Caco-2 (cell line): ENCODE measurements around the gene DEK. TPM values are rescaled to one million over a fixed set of nuclear protein-coding genes. Genes with fewer than 3 reads are reported as not detected.

Source experiments
- BruUV-seq: library from RNA; stranded (reverse); fragments of 400-500 nt; replicated peaks from 2 replicates; lab custom pipeline; 2021; lab: Mats Ljungman, UMichigan
- CTCF ChIA-PET: fragments of 300-600 bp; sonication (Branson Sonifier 250); formaldehyde crosslinking; loops from one replicate; lab custom pipeline; 2022; ENCODE audit warnings: antibody characterized with exemption; lab: Charles Lee
- POLR2A ChIA-PET: fragments of 300-600 bp; sonication (Branson Sonifier 250); formaldehyde crosslinking; loops from one replicate; lab custom pipeline; 2022; ENCODE audit warnings: antibody characterized with exemption; lab: Charles Lee
- DNase-seq, 2 experiments: peaks; one replicate each; pipeline versions ENCODE4 v3.0.0 to v3.0.0-alpha.2; 2020 to 2022
- H3K27me3 ChIP-seq: replicated peaks from 2 replicates; pipeline ENCODE4 v1.6.0; 2011; ENCODE audit warnings: low read length; ENCODE audit not compliant: control insufficient read depth, insufficient read depth
- H3K36me3 ChIP-seq: 2 replicates; pipeline ENCODE4 v1.5.1; 2011; ENCODE audit warnings: low read length; ENCODE audit not compliant: control insufficient read depth, insufficient read depth
- H3K4me1 ChIP-seq: fragments of 250-450 bp; sonication (Bioruptor Pico); 2 replicates; pipeline ENCODE4 v1.5.1; 2020; ENCODE audit warnings: mild to moderate bottlenecking
- H3K4me3 ChIP-seq: 2 replicates; pipeline ENCODE4 v1.5.1; 2011; ENCODE audit warnings: low read depth, mild to moderate bottlenecking, control low read depth, low read length
- H3K9me3 ChIP-seq: fragments of 250-450 bp; sonication (Bioruptor Pico); 2 replicates; pipeline ENCODE4 v1.5.1; 2020; ENCODE audit warnings: mild to moderate bottlenecking, moderate library complexity
- H3K27ac Mint-ChIP-seq: one replicate; pipeline ENCODE4 v1.8.0; 2022; ENCODE audit warnings: mixed read lengths; ENCODE audit not compliant: unreplicated experiment
- H3K27me3 Mint-ChIP-seq: one replicate; pipeline ENCODE4 v1.8.0; 2022; ENCODE audit warnings: mixed read lengths; ENCODE audit not compliant: insufficient read depth, unreplicated experiment
- H3K36me3 Mint-ChIP-seq: one replicate; pipeline ENCODE4 v1.8.0; 2022; ENCODE audit warnings: mild to moderate bottlenecking, mixed read lengths; ENCODE audit not compliant: insufficient read depth, unreplicated experiment
- H3K4me1 Mint-ChIP-seq: one replicate; pipeline ENCODE4 v1.8.0; 2022; ENCODE audit warnings: low read depth, mixed read lengths; ENCODE audit not compliant: unreplicated experiment
- H3K4me3 Mint-ChIP-seq: one replicate; pipeline ENCODE4 v1.8.0; 2022; ENCODE audit warnings: mild to moderate bottlenecking, moderate library complexity, mixed read lengths; ENCODE audit not compliant: unreplicated experiment
- H3K9me3 Mint-ChIP-seq: one replicate; pipeline ENCODE4 v1.8.0; 2022; ENCODE audit warnings: mixed read lengths; ENCODE audit not compliant: unreplicated experiment
- intact Hi-C: fragments of 100-400 bp; cut with micrococcal nuclease; formaldehyde crosslinking; loops from one replicate; pipeline ENCODE4 v1.10.0; 2022; ENCODE audit not compliant: unreplicated experiment
- total RNA-seq: library from RNA; stranded (reverse); gene quantifications from 2 replicates; pipeline ENCODE4 v1.2.3, GENCODE V29; 2022
- TF ChIP-seq, protein P1 (sequence below), 2 experiments: fragments of 200-600 bp in 1 of 2; IDR thresholded peaks; 1 replicate in 1 of 2; 2 replicates in 1 of 2; pipeline versions ENCODE4 v1.5.1 to v1.8.0; 2011 to 2022; ENCODE audit warnings: antibody characterized with exemption in 1 of 2, control low read depth in 1 of 2, inconsistent platforms in 1 of 2, low read depth in 1 of 2, low read length in 1 of 2, mild to moderate bottlenecking in 1 of 2, moderate library complexity in 1 of 2; ENCODE audit not compliant: insufficient read depth in 1 of 2, severe bottlenecking in 1 of 2, unreplicated experiment in 1 of 2

Gene DEK
- total RNA-seq, 1 experiment from 2014 or later = 170 TPM

DNA sequence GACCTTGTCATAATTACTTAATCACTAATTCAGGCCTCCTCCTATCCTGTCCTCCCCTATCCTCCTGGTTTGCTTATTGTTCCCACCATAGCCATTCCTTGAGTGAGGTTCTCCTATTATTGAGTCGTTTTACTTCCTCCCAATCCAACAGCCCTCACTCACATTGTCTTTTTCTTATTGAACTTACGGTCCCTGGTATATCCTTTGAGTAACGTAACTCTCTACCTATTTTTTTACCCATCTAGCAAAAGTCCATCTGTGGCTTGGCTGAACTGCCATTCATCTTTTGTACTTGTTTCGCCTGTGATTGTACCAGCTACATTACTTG is 43.1 kb downstream of the DEK start:
- Histone ChIP-seq H3K4me3 (no peak overlapping the region), H3K27me3 (no peaks in the 10 kb centered on the region), H3K9me3 (no peaks in the 10 kb centered on the region), H3K36me3 (no peaks in the 10 kb centered on the region), H3K4me1 (no peaks in the 10 kb centered on the region; the same call in 1 of the 2 replicates)
- POLR2A ChIA-PET = no interaction called here
- intact Hi-C loops = no loop called here
- BruUV-seq = no TSS peak
- H3K4me1 Mint-ChIP-seq = no peaks in the 10 kb centered on the region
- CTCF ChIA-PET = no interaction called here
- H3K27me3 Mint-ChIP-seq = no peaks in the 10 kb centered on the region
- H3K4me3 Mint-ChIP-seq = peak overlapping the region; percentile 4
- no peak for DNase-seq
- peaks cover 38% of the 10 kb centered on the region for H3K36me3 Mint-ChIP-seq
- H3K27ac Mint-ChIP-seq = peak overlapping the region; percentile 14
- TF ChIP-seq, protein P1, sequence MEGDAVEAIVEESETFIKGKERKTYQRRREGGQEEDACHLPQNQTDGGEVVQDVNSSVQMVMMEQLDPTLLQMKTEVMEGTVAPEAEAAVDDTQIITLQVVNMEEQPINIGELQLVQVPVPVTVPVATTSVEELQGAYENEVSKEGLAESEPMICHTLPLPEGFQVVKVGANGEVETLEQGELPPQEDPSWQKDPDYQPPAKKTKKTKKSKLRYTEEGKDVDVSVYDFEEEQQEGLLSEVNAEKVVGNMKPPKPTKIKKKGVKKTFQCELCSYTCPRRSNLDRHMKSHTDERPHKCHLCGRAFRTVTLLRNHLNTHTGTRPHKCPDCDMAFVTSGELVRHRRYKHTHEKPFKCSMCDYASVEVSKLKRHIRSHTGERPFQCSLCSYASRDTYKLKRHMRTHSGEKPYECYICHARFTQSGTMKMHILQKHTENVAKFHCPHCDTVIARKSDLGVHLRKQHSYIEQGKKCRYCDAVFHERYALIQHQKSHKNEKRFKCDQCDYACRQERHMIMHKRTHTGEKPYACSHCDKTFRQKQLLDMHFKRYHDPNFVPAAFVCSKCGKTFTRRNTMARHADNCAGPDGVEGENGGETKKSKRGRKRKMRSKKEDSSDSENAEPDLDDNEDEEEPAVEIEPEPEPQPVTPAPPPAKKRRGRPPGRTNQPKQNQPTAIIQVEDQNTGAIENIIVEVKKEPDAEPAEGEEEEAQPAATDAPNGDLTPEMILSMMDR (IDR thresholded peaks at IDR 0.05; ENCODE audit: insufficient read depth in 1 of 2, low read depth in 1 of 2, low read length in 1 of 2, severe bottlenecking in 1 of 2, unreplicated experiment in 1 of 2) = no peak
- H3K9me3 Mint-ChIP-seq = no peaks in the 10 kb centered on the region

DNA sequence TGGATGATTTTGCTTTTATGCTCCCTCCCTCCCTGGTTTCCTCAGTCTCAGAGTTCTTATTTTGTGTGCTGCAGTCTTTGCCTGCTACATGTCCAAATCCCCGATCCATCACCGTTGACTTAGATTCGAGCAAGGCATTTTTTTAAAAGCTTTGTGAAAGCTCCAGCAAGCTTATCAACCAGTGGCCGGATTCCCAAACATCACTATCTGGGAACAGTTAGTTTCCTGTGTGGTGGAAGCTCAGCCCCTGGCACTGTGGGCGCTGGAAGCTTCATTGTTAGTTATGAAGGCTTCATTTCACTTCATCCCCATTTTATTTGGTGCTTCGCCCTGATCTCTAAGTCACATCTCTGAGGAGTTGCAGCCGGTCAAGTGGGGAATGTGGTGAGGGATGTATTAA is 44.7 kb downstream of the DEK start:
- no TSS peak for BruUV-seq
- no peaks in the 10 kb centered on the region for H3K36me3 ChIP-seq
- Mint-ChIP-seq H3K4me1 (no peaks in the 10 kb centered on the region), H3K36me3 (peaks cover 38% of the 10 kb centered on the region), H3K9me3 (no peaks in the 10 kb centered on the region), H3K4me3 (no peak overlapping the region), H3K27ac (peak overlapping the region; percentile 60), H3K27me3 (no peaks in the 10 kb centered on the region)
- CTCF ChIA-PET = no interaction called here
- intact Hi-C loops = no loop called here
- no peak overlapping the region for H3K4me3 ChIP-seq
- H3K27me3 ChIP-seq = no peaks in the 10 kb centered on the region
- POLR2A ChIA-PET = no interaction called here
- no peaks in the 10 kb centered on the region for H3K9me3 ChIP-seq
- DNase-seq = no peak
- no peaks in the 10 kb centered on the region for H3K4me1 ChIP-seq
- TF ChIP-seq, protein P1 (IDR thresholded peaks at IDR 0.05; ENCODE audit: insufficient read depth in 1 of 2, low read depth in 1 of 2, low read length in 1 of 2, severe bottlenecking in 1 of 2, unreplicated experiment in 1 of 2) = no peak

- TF ChIP-seq, protein P1 (IDR thresholded peaks at IDR 0.05; ENCODE audit: insufficient read depth in 1 of 2, low read depth in 1 of 2, low read length in 1 of 2, severe bottlenecking in 1 of 2, unreplicated experiment in 1 of 2) = no peak
- DNase-seq = no peak
- ChIA-PET POLR2A (no interaction called here), CTCF (no interaction called here)
- Histone ChIP-seq H3K9me3 (no peaks in the 10 kb centered on the region), H3K27me3 (no peaks in the 10 kb centered on the region), H3K4me3 (no peak overlapping the region), H3K36me3 (no peaks in the 10 kb centered on the region), H3K4me1 (no peaks in the 10 kb centered on the region)
- Mint-ChIP-seq H3K36me3 (peaks cover 38% of the 10 kb centered on the region), H3K27ac (no peak overlapping the region), H3K4me3 (no peak overlapping the region), H3K27me3 (no peaks in the 10 kb centered on the region), H3K4me1 (no peaks in the 10 kb centered on the region), H3K9me3 (no peaks in the 10 kb centered on the region)
- intact Hi-C loops = no loop called here
- no TSS peak for BruUV-seq
Observed at GRCh38 chr6:18218233-18218632, 46.1 kb downstream of the DEK start.
